Measurements from ENCODE around the gene ZNF483.

The ZNF483 gene

GRCh38 chr9:111516061-111516465 lies 8.9 kb upstream of the ZNF483 start:
- TF ChIP-seq CTCF (IDR thresholded peaks at IDR 0.05; ENCODE audit: control insufficient read depth, extremely low read depth, insufficient read depth), result no peak
- peak; percentile 40 for DNase-seq (ENCODE audit: low read depth)
- no peak overlapping the region for H3K4me3 ChIP-seq (ENCODE audit: low read depth, low read length)

- H3K4me3 ChIP-seq (ENCODE audit: low read depth, low read length), result peak overlapping the region; percentile 82
- TF ChIP-seq CTCF (IDR thresholded peaks at IDR 0.05; ENCODE audit: control insufficient read depth, extremely low read depth, insufficient read depth), result no peak
- no peak for DNase-seq (ENCODE audit: low read depth)
These were observed 286 bp upstream of the ZNF483 start for GRCh38 chr9:111524731-111525055.

GRCh38 chr9:111527347-111527746 lies 2.4 kb downstream of the ZNF483 start:
- H3K4me3 ChIP-seq (ENCODE audit: low read depth, low read length), result no peak overlapping the region
- DNase-seq (ENCODE audit: low read depth), result no peak
- no peak for TF ChIP-seq CTCF (IDR thresholded peaks at IDR 0.05; ENCODE audit: control insufficient read depth, extremely low read depth, insufficient read depth)

GRCh38 chr9:111529787-111530186 lies 4.8 kb downstream of the ZNF483 start:
- TF ChIP-seq CTCF (IDR thresholded peaks at IDR 0.05; ENCODE audit: control insufficient read depth, extremely low read depth, insufficient read depth), result no peak
- no peak overlapping the region for H3K4me3 ChIP-seq (ENCODE audit: low read depth, low read length)
- DNase-seq (ENCODE audit: low read depth), result no peak

- H3K4me3 ChIP-seq (ENCODE audit: low read depth, low read length), result no peak overlapping the region
- TF ChIP-seq CTCF (IDR thresholded peaks at IDR 0.05; ENCODE audit: control insufficient read depth, extremely low read depth, insufficient read depth), result no peak
- DNase-seq (ENCODE audit: low read depth), result no peak
These were observed 6.7 kb downstream of the ZNF483 start for GRCh38 chr9:111531716-111532115.

- DNase-seq (ENCODE audit: low read depth), result no peak
- no peak overlapping the region for H3K4me3 ChIP-seq (ENCODE audit: low read depth, low read length)
- TF ChIP-seq CTCF (IDR thresholded peaks at IDR 0.05; ENCODE audit: control insufficient read depth, extremely low read depth, insufficient read depth), result no peak
These were observed 8.3 kb downstream of the ZNF483 start for GRCh38 chr9:111533099-111533790.

Data from LNCaP clone FGC (cell line).